H1 (cell line): Measurements from ENCODE around the gene OR2D3. TPM values are rescaled to one million over a fixed set of nuclear protein-coding genes. Genes with fewer than 3 reads are reported as not detected.
A peak's percentile ranks its signal among the peaks of the same experiment; 100 is the strongest.

Source experiments
- CTCF ChIA-PET: fragments of 300-600 bp; sonication (Branson Sonifier 250); formaldehyde crosslinking; loops from one replicate; lab custom pipeline; 2021; ENCODE audit not compliant: partially characterized antibody; lab: Charles Lee
- POLR2A ChIA-PET: fragments of 300-600 bp; sonication (Branson Sonifier 250); formaldehyde crosslinking; loops from one replicate; lab custom pipeline; 2021; ENCODE audit warnings: inconsistent platforms; ENCODE audit not compliant: partially characterized antibody; lab: Charles Lee
- DNase-seq, 2 experiments: peaks; one replicate each; pipeline versions ENCODE4 v3.0.0 to v3.0.0-alpha.2; 2010 to 2022; ENCODE audit warnings: low spot score in 2 of 2, low read depth in 1 of 2, mixed read lengths in 1 of 2
- FAIRE-seq: peaks from 2 replicates; lab custom pipeline; 2011; peaks lifted over from hg19 to GRCh38; lab: Jason Lieb, UNC
- H2AFZ ChIP-seq: 2 replicates; pipeline ENCODE4 v1.8.1; 2012; ENCODE audit warnings: low read length, inconsistent platforms
- H2AK5ac ChIP-seq: 2 replicates; pipeline ENCODE4 v1.6.1; 2013; ENCODE audit warnings: low read depth, low read length
- H2BK120ac ChIP-seq: replicated peaks from 2 replicates; pipeline ENCODE3; 2013; ENCODE audit warnings: low read depth, low read length, inconsistent platforms
- H2BK12ac ChIP-seq: 2 replicates; pipeline ENCODE4 v1.6.1; 2013; ENCODE audit warnings: low read depth, low read length
- H2BK15ac ChIP-seq: 2 replicates; pipeline ENCODE4 v1.6.1; 2013; ENCODE audit warnings: low read length
- H2BK20ac ChIP-seq: 2 replicates; pipeline ENCODE4 v1.6.1; 2013; ENCODE audit warnings: low read length
- H2BK5ac ChIP-seq: 2 replicates; pipeline ENCODE4 v1.6.1; 2013; ENCODE audit warnings: low read depth, low read length
- H3K14ac ChIP-seq: 2 replicates; pipeline ENCODE4 v1.6.1; 2013; ENCODE audit warnings: inconsistent platforms; ENCODE audit not compliant: insufficient read length
- H3K18ac ChIP-seq: 2 replicates; pipeline ENCODE4 v1.6.1; 2013; ENCODE audit warnings: low read length; ENCODE audit errors: extremely low read depth
- H3K23ac ChIP-seq: 2 replicates; pipeline ENCODE4 v1.6.1; 2013; ENCODE audit warnings: inconsistent platforms; ENCODE audit not compliant: insufficient read length
- H3K23me2 ChIP-seq: 2 replicates; pipeline ENCODE4 v1.6.1; 2013; ENCODE audit warnings: low read depth, low read length
- H3K27ac ChIP-seq: 2 replicates; pipeline ENCODE4 v1.6.1; 2011; ENCODE audit warnings: low read depth, low read length, inconsistent platforms
- H3K27me3 ChIP-seq, 4 experiments: replicated peaks in 1 of 4; 1 replicate in 1 of 4; 2 replicates in 3 of 4; pipeline versions ENCODE4 v1.6.1 to v1.8.1; 2011 to 2013; ENCODE audit warnings: low read length in 3 of 4, mild to moderate bottlenecking in 3 of 4, inconsistent platforms in 2 of 4, mixed read lengths in 2 of 4, moderate library complexity in 1 of 4; ENCODE audit not compliant: control insufficient read depth in 3 of 4, insufficient read depth in 3 of 4; ENCODE audit errors: extremely low read depth in 1 of 4
- H3K36me3 ChIP-seq, 4 experiments: 2 replicates each; pipeline versions ENCODE4 v1.6.1 to v1.8.1; 2011 to 2013; ENCODE audit warnings: mild to moderate bottlenecking in 4 of 4, low read length in 3 of 4, moderate library complexity in 2 of 4, control low read depth in 1 of 4, inconsistent platforms in 1 of 4; ENCODE audit not compliant: insufficient read depth in 4 of 4, control insufficient read depth in 2 of 4
- H3K4ac ChIP-seq: replicated peaks from 2 replicates; pipeline ENCODE3; 2013; ENCODE audit warnings: low read length, low read depth, mixed read lengths, inconsistent platforms; ENCODE audit not compliant: insufficient read length
- H3K4me1 ChIP-seq, 4 experiments: replicated peaks in 1 of 4; 1 replicate in 1 of 4; 2 replicates in 3 of 4; pipeline versions ENCODE4 v1.6.1 to v1.8.1; 2011 to 2013; ENCODE audit warnings: low read length in 3 of 4, inconsistent platforms in 2 of 4, mixed read lengths in 1 of 4; ENCODE audit not compliant: insufficient read depth in 4 of 4, control insufficient read depth in 3 of 4
- H3K4me2 ChIP-seq, 2 experiments: 2 replicates each; pipeline versions ENCODE4 v1.6.1 to v1.8.1; 2011 to 2013; ENCODE audit warnings: low read depth in 2 of 2, low read length in 2 of 2, control low read depth in 1 of 2, inconsistent platforms in 1 of 2, mild to moderate bottlenecking in 1 of 2; ENCODE audit not compliant: insufficient read depth in 1 of 2
- H3K4me3 ChIP-seq, 4 experiments: fragments of 200-600, 300-600 bp in 1 of 4; sonication (generic), shearing (Covaris generic), sonication (Bioruptor Twin) in 1 of 4; 2 replicates each; pipeline versions ENCODE4 v1.5.1 to v1.8.1; 2011 to 2016; ENCODE audit warnings: low read length in 4 of 4, low read depth in 3 of 4, control low read depth in 2 of 4, inconsistent platforms in 2 of 4, mild to moderate bottlenecking in 2 of 4, mixed read lengths in 1 of 4, moderate library complexity in 1 of 4; ENCODE audit not compliant: insufficient read depth in 2 of 4; ENCODE audit errors: extremely low read depth in 1 of 4
- H3K56ac ChIP-seq: replicated peaks from 2 replicates; pipeline ENCODE3; 2013; ENCODE audit warnings: low read depth, mild to moderate bottlenecking, mixed read lengths, low read length, inconsistent platforms; ENCODE audit not compliant: insufficient read length
- H3K79me1 ChIP-seq: 2 replicates; pipeline ENCODE4 v1.6.1; 2013; ENCODE audit warnings: low read depth, low read length, control low read depth
- H3K79me2 ChIP-seq, 2 experiments: 2 replicates each; pipeline versions ENCODE4 v1.6.1 to v1.8.1; 2012 to 2013; ENCODE audit warnings: low read length in 2 of 2, mild to moderate bottlenecking in 2 of 2, inconsistent platforms in 1 of 2; ENCODE audit not compliant: insufficient read depth in 2 of 2, control insufficient read depth in 1 of 2
- H3K9ac ChIP-seq, 4 experiments: replicated peaks in 1 of 4; 1 replicate in 1 of 4; 2 replicates in 3 of 4; pipeline versions ENCODE4 v1.6.1 to v1.8.1; 2011 to 2013; ENCODE audit warnings: low read depth in 3 of 4, low read length in 3 of 4, control low read depth in 2 of 4, mild to moderate bottlenecking in 2 of 4, moderate library complexity in 2 of 4, inconsistent platforms in 1 of 4; ENCODE audit errors: extremely low read depth in 1 of 4
- H3K9me3 ChIP-seq, 2 experiments: 2 replicates each; pipeline versions ENCODE4 v1.6.1 to v1.8.1; 2012 to 2013; ENCODE audit warnings: mild to moderate bottlenecking in 2 of 2, moderate library complexity in 2 of 2, control low read depth in 1 of 2, inconsistent platforms in 1 of 2, low read depth in 1 of 2, low read length in 1 of 2, mixed read lengths in 1 of 2; ENCODE audit not compliant: insufficient read depth in 2 of 2
- H4K20me1 ChIP-seq, 2 experiments: replicated peaks in 1 of 2; 2 replicates each; pipeline versions ENCODE3 to v1.8.1; 2011 to 2013; ENCODE audit warnings: inconsistent platforms in 2 of 2, low read length in 2 of 2, mild to moderate bottlenecking in 1 of 2; ENCODE audit not compliant: insufficient read depth in 2 of 2, control insufficient read depth in 1 of 2
- H4K5ac ChIP-seq: 2 replicates; pipeline ENCODE4 v1.6.1; 2013; ENCODE audit warnings: low read length, low read depth, mixed read lengths, inconsistent platforms; ENCODE audit not compliant: insufficient read length
- H4K8ac ChIP-seq: 2 replicates; pipeline ENCODE4 v1.8.0; 2013; ENCODE audit warnings: mild to moderate bottlenecking, moderate library complexity, low read length, inconsistent platforms; ENCODE audit not compliant: insufficient read depth; ENCODE audit errors: extremely low read depth
- H4K91ac ChIP-seq: replicated peaks from 2 replicates; pipeline ENCODE3; 2013; ENCODE audit warnings: low read length, mixed read lengths, inconsistent platforms; ENCODE audit not compliant: insufficient read length
- CEBPB ChIP-seq: IDR thresholded peaks from 2 replicates; pipeline ENCODE4 v1.6.1; 2012; ENCODE audit warnings: low read depth, low read length
- POLR2A ChIP-seq, 2 experiments: IDR thresholded peaks; 1 replicate in 1 of 2; 2 replicates in 1 of 2; pipeline ENCODE4 v1.6.1; 2011; ENCODE audit warnings: low read depth in 2 of 2, low read length in 2 of 2, mild to moderate bottlenecking in 2 of 2; ENCODE audit errors: control extremely low read depth in 1 of 2
- SRF ChIP-seq: IDR thresholded peaks from 2 replicates; pipeline ENCODE4 v1.6.1; 2011; ENCODE audit warnings: mild to moderate bottlenecking, low read depth, low read length, moderate library complexity
- TCF12 ChIP-seq: IDR thresholded peaks from 2 replicates; pipeline ENCODE4 v1.6.1; 2011; ENCODE audit warnings: low read depth, mild to moderate bottlenecking, low read length
- WGBS, 2 experiments: shearing (Covaris generic) in 1 of 2; methylation state at CpG; one replicate each; pipeline versions ENCODE4 v1.1.6 to v1.1.7; 2013 to 2015; ENCODE audit warnings: low lambda C conversion rate in 2 of 2, mixed read lengths in 2 of 2, inconsistent platforms in 1 of 2, low coverage in 1 of 2, missing lambda C conversion rate in 1 of 2; ENCODE audit not compliant: insufficient replicate concordance in 2 of 2, insufficient coverage in 1 of 2, insufficient read length in 1 of 2; ENCODE audit errors: extremely low coverage in 1 of 2, missing lambda C conversion rate in 1 of 2; 5-methylcytosine and 5-hydroxymethylcytosine counted together
- polyA plus RNA-seq, 7 experiments: library from polyadenylated mRNA; depleted of rRNA in 3 of 7; stranded (reverse) in 5 of 7; unstranded in 2 of 7; fragments of >200 nt in 5 of 7; fragments of 200-250 nt in 2 of 7; gene quantifications; 1 replicate in 5 of 7; 2 replicates in 1 of 7; 4 replicates in 1 of 7; pipeline versions ENCODE4 v1.2.1 to v1.2.3, GENCODE V29; 2011 to 2013; ENCODE audit warnings: missing spikeins in 2 of 7, mixed read lengths in 2 of 7
- total RNA-seq: library from RNA; stranded (reverse); fragmentation: NEBNext Ultra II Directional; extraction: Animal tissue kit (Norgen Biotek cat#: 25700); gene quantifications from 2 replicates; pipeline ENCODE4 v1.2.1, GENCODE V29; 2021

The OR2D3 gene
- total and polyA plus RNA-seq, 2 of the 8 experiments (the other 6 are each of a cell fraction or from before 2014, with no cell fraction given) = not detected

DNA sequence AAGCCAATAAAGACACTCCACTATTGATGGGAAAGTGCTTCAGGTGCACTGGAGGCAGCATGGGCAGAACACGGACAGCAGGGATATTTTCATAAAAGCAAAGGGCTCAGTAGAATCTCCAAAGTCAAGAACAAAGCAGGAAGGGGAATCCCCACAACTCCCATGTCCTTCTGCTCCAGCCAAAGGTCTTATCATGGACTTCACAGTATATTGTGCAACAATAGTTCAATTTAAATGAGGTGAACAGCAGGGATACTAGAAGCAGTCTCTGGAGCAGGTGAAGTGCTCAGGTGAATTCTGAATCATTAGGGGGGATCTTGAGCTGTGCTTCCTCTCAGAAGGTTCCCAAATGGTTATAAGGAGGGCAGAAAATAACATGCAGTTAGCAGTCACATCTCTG, 21.9 kb upstream of the OR2D3 start:
- Histone ChIP-seq H4K5ac (no peak overlapping the region), H3K56ac (no peak overlapping the region), H4K91ac (no peak overlapping the region), H3K79me2 (no peaks in the 10 kb centered on the region), H3K36me3 (peaks cover 0 to under 1% (median 0%) of the 10 kb centered on the region in 4 experiments; a peak in 1 of 8 replicates), H2BK120ac (no peak overlapping the region), H2BK15ac (no peak overlapping the region), H3K4me2 (no peak overlapping the region), H3K18ac (no peak overlapping the region), H3K79me1 (no peaks in the 10 kb centered on the region), H2AFZ (no peak overlapping the region), H4K20me1 (no peaks in the 10 kb centered on the region), H3K23ac (no peak overlapping the region), H3K4ac (no peak overlapping the region), H2BK12ac (no peak overlapping the region), H3K14ac (no peak overlapping the region), H3K9ac (no peak overlapping the region), H3K4me1 (no peaks in the 10 kb centered on the region), H2BK20ac (no peak overlapping the region), H3K4me3 (no peak overlapping the region), H3K23me2 (no peaks in the 10 kb centered on the region), H3K9me3 (no peaks in the 10 kb centered on the region), H2AK5ac (no peak overlapping the region), H3K27me3 (peaks cover 0 to 2% (median 0%) of the 10 kb centered on the region in 4 experiments; a peak in 1 of 7 replicates), H4K8ac (no peak overlapping the region), H2BK5ac (no peak overlapping the region), H3K27ac (no peak overlapping the region)
- ChIA-PET CTCF (no interaction called here), POLR2A (interaction anchor here (1.3 kb wide), 1 partner anchor 28 kb away, joined by 3 read pairs; no protein-coding TSS in a partner anchor)
- TF ChIP-seq TCF12 = no peak
- TF ChIP-seq POLR2A (IDR thresholded peaks at IDR 0.05; ENCODE audit: control extremely low read depth in 1 of 2, low read depth in 2 of 2, low read length in 2 of 2) = no peak
- TF ChIP-seq SRF = no peak
- TF ChIP-seq CEBPB = peak; percentile 28; the same call in 1 of the 2 replicates
- DNase-seq = no peak
- WGBS, 2 experiments = 84% methylated on average over 1 of the region's 1 CpG; no CpG with 5 or more reads in 1 of the 2 experiments
- no peak for FAIRE-seq
